ENCODE results near the gene TGFBR2.

The TGFBR2 gene

GRCh38 chr3:30738605-30739004 is 132.2 kb downstream of the TGFBR2 start:
- Histone ChIP-seq H2AFZ (ENCODE audit: low read length) (no peak overlapping the region), H3K4me3 (ENCODE audit: low read length, poor library complexity, severe bottlenecking) (no peak overlapping the region), H3K79me2 (ENCODE audit: insufficient read depth, low read length) (no peaks in the 10 kb centered on the region), H3F3A (ENCODE audit: low read depth) (no peaks in the 10 kb centered on the region), H4K20me1 (ENCODE audit: insufficient read depth, low read length, poor library complexity, severe bottlenecking) (no peaks in the 10 kb centered on the region), H3K4me2 (ENCODE audit: low read depth, low read length, poor library complexity, severe bottlenecking) (no peak overlapping the region), H3K4me1 (ENCODE audit: insufficient read depth, low read length, poor library complexity, severe bottlenecking) (peaks cover 30% of the 10 kb centered on the region), H3K9ac (ENCODE audit: low read depth, low read length, poor library complexity, severe bottlenecking) (no peak overlapping the region), H3K27me3 (ENCODE audit: insufficient read depth, low read length, poor library complexity, severe bottlenecking) (no peaks in the 10 kb centered on the region), H3K36me3 (ENCODE audit: insufficient read depth, low read length) (no peaks in the 10 kb centered on the region), H3K9me2 (replicated peaks; ENCODE audit: low read depth, low read length) (no peaks in the 10 kb centered on the region), H3K9me3 (ENCODE audit: insufficient read depth, low read depth, low read length) (no peaks in the 10 kb centered on the region)
- TF ChIP-seq EZH2phosphoT487 (IDR thresholded peaks at IDR 0.05; ENCODE audit: borderline replicate concordance), result no peak
- TF ChIP-seq CTCF (conservative IDR thresholded peaks at IDR 0.05; ENCODE audit: low read length), result no peak

- Histone ChIP-seq H3K9ac (ENCODE audit: low read depth, low read length, poor library complexity, severe bottlenecking) (no peak overlapping the region), H3K9me3 (ENCODE audit: insufficient read depth, low read depth, low read length) (no peaks in the 10 kb centered on the region), H3K9me2 (replicated peaks; ENCODE audit: low read depth, low read length) (no peaks in the 10 kb centered on the region), H3F3A (ENCODE audit: low read depth) (no peaks in the 10 kb centered on the region), H3K36me3 (ENCODE audit: insufficient read depth, low read length) (no peaks in the 10 kb centered on the region), H3K27me3 (ENCODE audit: insufficient read depth, low read length, poor library complexity, severe bottlenecking) (no peaks in the 10 kb centered on the region), H3K4me2 (ENCODE audit: low read depth, low read length, poor library complexity, severe bottlenecking) (no peak overlapping the region), H3K4me3 (ENCODE audit: low read length, poor library complexity, severe bottlenecking) (no peak overlapping the region), H3K79me2 (ENCODE audit: insufficient read depth, low read length) (no peaks in the 10 kb centered on the region), H2AFZ (ENCODE audit: low read length) (no peak overlapping the region), H3K4me1 (ENCODE audit: insufficient read depth, low read length, poor library complexity, severe bottlenecking) (peaks cover 23% of the 10 kb centered on the region), H4K20me1 (ENCODE audit: insufficient read depth, low read length, poor library complexity, severe bottlenecking) (no peaks in the 10 kb centered on the region)
- no peak for TF ChIP-seq CTCF (conservative IDR thresholded peaks at IDR 0.05; ENCODE audit: low read length)
- no peak for TF ChIP-seq EZH2phosphoT487 (IDR thresholded peaks at IDR 0.05; ENCODE audit: borderline replicate concordance)
These were observed 135.5 kb downstream of the TGFBR2 start for GRCh38 chr3:30741889-30742288.

- no peak overlapping the region for H3K9ac ChIP-seq (ENCODE audit: low read depth, low read length, poor library complexity, severe bottlenecking)
- peaks cover 21% of the 10 kb centered on the region for H3K4me1 ChIP-seq (ENCODE audit: insufficient read depth, low read length, poor library complexity, severe bottlenecking)
- no peaks in the 10 kb centered on the region for H3K27me3 ChIP-seq (ENCODE audit: insufficient read depth, low read length, poor library complexity, severe bottlenecking)
- H3F3A ChIP-seq (ENCODE audit: low read depth), result no peaks in the 10 kb centered on the region
- peak overlapping the region; percentile 19 for H3K4me2 ChIP-seq (ENCODE audit: low read depth, low read length, poor library complexity, severe bottlenecking)
- H3K4me3 ChIP-seq (ENCODE audit: low read length, poor library complexity, severe bottlenecking), result no peak overlapping the region
- no peaks in the 10 kb centered on the region for H3K9me3 ChIP-seq (ENCODE audit: insufficient read depth, low read depth, low read length)
- no peaks in the 10 kb centered on the region for H4K20me1 ChIP-seq (ENCODE audit: insufficient read depth, low read length, poor library complexity, severe bottlenecking)
- no peaks in the 10 kb centered on the region for H3K79me2 ChIP-seq (ENCODE audit: insufficient read depth, low read length)
- no peak for TF ChIP-seq CTCF (conservative IDR thresholded peaks at IDR 0.05; ENCODE audit: low read length)
- TF ChIP-seq EZH2phosphoT487 (IDR thresholded peaks at IDR 0.05; ENCODE audit: borderline replicate concordance), result no peak
- H3K36me3 ChIP-seq (ENCODE audit: insufficient read depth, low read length), result no peaks in the 10 kb centered on the region
- no peak overlapping the region for H2AFZ ChIP-seq (ENCODE audit: low read length)
- H3K9me2 ChIP-seq (replicated peaks; ENCODE audit: low read depth, low read length), result no peaks in the 10 kb centered on the region
These were observed 136.6 kb downstream of the TGFBR2 start for GRCh38 chr3:30742796-30743619.
